ENCODE data around the gene HDGF. TPM values are rescaled to one million over a fixed set of nuclear protein-coding genes. Genes with fewer than 3 reads are reported as not detected.

Gene HDGF
- total and polyA plus RNA-seq, 2 experiments from 2014 or later = 106 to 251 TPM

DNA sequence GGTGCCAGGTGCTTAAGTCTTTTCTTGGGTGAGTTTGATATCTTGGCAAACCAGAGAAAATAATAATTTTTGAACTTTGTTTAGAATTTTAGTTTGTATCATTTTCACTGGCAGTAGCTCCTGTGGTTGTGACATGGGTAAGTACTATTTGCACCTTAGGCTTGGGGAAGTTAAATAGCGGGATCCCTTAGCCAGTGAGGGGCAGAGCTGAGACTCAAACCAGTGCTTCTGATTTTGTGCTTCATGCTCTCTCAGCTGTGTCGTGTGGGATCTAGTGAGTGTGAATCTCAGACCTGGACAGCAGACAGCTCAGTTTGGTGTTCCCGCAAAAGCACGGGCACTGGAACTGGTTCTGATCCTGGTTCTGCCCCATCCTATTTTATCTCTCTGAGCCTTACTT is 25.5 kb upstream of the HDGF start (continued):
- TF ChIP-seq, protein P1, sequence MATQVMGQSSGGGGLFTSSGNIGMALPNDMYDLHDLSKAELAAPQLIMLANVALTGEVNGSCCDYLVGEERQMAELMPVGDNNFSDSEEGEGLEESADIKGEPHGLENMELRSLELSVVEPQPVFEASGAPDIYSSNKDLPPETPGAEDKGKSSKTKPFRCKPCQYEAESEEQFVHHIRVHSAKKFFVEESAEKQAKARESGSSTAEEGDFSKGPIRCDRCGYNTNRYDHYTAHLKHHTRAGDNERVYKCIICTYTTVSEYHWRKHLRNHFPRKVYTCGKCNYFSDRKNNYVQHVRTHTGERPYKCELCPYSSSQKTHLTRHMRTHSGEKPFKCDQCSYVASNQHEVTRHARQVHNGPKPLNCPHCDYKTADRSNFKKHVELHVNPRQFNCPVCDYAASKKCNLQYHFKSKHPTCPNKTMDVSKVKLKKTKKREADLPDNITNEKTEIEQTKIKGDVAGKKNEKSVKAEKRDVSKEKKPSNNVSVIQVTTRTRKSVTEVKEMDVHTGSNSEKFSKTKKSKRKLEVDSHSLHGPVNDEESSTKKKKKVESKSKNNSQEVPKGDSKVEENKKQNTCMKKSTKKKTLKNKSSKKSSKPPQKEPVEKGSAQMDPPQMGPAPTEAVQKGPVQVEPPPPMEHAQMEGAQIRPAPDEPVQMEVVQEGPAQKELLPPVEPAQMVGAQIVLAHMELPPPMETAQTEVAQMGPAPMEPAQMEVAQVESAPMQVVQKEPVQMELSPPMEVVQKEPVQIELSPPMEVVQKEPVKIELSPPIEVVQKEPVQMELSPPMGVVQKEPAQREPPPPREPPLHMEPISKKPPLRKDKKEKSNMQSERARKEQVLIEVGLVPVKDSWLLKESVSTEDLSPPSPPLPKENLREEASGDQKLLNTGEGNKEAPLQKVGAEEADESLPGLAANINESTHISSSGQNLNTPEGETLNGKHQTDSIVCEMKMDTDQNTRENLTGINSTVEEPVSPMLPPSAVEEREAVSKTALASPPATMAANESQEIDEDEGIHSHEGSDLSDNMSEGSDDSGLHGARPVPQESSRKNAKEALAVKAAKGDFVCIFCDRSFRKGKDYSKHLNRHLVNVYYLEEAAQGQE (IDR thresholded peaks at IDR 0.05; ENCODE audit: unreplicated experiment) = no peak
- TF ChIP-seq ZNF114 (CRISPR knock-in tag; IDR thresholded peaks at IDR 0.05) (no peak), CREB1 (CRISPR knock-in tag; IDR thresholded peaks at IDR 0.05; ENCODE audit: low read depth) (no peak), EZH2 (IDR thresholded peaks at IDR 0.05; ENCODE audit: low read depth, unreplicated experiment) (no peak)

DNA sequence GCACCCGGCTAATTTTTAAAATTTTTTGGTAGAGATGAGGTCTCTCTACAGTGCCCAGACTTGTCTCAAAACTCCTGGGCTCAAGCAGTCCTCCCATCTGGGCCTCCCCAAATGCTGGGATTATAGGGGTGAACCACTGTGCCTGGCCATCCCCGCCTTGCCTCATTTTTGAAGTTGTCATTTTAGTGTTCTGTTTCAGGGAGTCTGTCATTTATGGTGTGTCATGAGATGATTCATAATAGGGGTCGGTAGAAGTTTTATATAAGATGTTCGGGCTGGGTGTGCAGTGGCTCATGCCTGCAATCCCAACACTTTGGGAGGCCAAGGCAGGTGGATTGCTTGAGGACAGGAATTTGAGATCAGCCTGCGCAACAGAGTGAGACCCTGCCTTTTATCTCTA is 24.3 kb upstream of the HDGF start:
- H3K27me3 ChIP-seq (ENCODE audit: insufficient read depth) = no peaks in the 10 kb centered on the region
- peaks cover 1% of the 10 kb centered on the region for H3K4me1 ChIP-seq (ENCODE audit: insufficient read depth)
- Mint-ChIP-seq H3K36me3 (ENCODE audit: low read depth) (peaks cover 22% of the 10 kb centered on the region), H3K9me3 (no peaks in the 10 kb centered on the region), H3K4me1 (peaks cover 10% of the 10 kb centered on the region), H3K27ac (no peak overlapping the region), H3K4me3 (no peak overlapping the region), H3K27me3 (ENCODE audit: insufficient read depth, low read depth, poor library complexity) (peaks cover 7% of the 10 kb centered on the region)
- ATAC-seq (no peak), DNase-seq (ENCODE audit: low spot score) (no peak)
- peaks cover 10% of the 10 kb centered on the region for H3F3A ChIP-seq (replicated peaks; ENCODE audit: low read depth)
- H3K27ac ChIP-seq (ENCODE audit: low read depth) = 0 out of 2 replicates have a peak overlapping the region, but pooled peaks have one; percentile 59
- H3K36me3 ChIP-seq (ENCODE audit: insufficient read depth) = no peaks in the 10 kb centered on the region; the same call in 1 of the 2 replicates
- no peaks in the 10 kb centered on the region for H3K9me2 ChIP-seq (ENCODE audit: insufficient read depth)
- no peak overlapping the region for H3K4me3 ChIP-seq
- H3K79me2 ChIP-seq (replicated peaks; ENCODE audit: insufficient read depth) = peaks cover 99% of the 10 kb centered on the region
- H2AFZ ChIP-seq = no peak overlapping the region
- peaks cover 70% of the 10 kb centered on the region for H4K20me1 ChIP-seq (replicated peaks; ENCODE audit: insufficient read depth)
- no peak overlapping the region for H3K4me2 ChIP-seq
- TF ChIP-seq, protein P2, sequence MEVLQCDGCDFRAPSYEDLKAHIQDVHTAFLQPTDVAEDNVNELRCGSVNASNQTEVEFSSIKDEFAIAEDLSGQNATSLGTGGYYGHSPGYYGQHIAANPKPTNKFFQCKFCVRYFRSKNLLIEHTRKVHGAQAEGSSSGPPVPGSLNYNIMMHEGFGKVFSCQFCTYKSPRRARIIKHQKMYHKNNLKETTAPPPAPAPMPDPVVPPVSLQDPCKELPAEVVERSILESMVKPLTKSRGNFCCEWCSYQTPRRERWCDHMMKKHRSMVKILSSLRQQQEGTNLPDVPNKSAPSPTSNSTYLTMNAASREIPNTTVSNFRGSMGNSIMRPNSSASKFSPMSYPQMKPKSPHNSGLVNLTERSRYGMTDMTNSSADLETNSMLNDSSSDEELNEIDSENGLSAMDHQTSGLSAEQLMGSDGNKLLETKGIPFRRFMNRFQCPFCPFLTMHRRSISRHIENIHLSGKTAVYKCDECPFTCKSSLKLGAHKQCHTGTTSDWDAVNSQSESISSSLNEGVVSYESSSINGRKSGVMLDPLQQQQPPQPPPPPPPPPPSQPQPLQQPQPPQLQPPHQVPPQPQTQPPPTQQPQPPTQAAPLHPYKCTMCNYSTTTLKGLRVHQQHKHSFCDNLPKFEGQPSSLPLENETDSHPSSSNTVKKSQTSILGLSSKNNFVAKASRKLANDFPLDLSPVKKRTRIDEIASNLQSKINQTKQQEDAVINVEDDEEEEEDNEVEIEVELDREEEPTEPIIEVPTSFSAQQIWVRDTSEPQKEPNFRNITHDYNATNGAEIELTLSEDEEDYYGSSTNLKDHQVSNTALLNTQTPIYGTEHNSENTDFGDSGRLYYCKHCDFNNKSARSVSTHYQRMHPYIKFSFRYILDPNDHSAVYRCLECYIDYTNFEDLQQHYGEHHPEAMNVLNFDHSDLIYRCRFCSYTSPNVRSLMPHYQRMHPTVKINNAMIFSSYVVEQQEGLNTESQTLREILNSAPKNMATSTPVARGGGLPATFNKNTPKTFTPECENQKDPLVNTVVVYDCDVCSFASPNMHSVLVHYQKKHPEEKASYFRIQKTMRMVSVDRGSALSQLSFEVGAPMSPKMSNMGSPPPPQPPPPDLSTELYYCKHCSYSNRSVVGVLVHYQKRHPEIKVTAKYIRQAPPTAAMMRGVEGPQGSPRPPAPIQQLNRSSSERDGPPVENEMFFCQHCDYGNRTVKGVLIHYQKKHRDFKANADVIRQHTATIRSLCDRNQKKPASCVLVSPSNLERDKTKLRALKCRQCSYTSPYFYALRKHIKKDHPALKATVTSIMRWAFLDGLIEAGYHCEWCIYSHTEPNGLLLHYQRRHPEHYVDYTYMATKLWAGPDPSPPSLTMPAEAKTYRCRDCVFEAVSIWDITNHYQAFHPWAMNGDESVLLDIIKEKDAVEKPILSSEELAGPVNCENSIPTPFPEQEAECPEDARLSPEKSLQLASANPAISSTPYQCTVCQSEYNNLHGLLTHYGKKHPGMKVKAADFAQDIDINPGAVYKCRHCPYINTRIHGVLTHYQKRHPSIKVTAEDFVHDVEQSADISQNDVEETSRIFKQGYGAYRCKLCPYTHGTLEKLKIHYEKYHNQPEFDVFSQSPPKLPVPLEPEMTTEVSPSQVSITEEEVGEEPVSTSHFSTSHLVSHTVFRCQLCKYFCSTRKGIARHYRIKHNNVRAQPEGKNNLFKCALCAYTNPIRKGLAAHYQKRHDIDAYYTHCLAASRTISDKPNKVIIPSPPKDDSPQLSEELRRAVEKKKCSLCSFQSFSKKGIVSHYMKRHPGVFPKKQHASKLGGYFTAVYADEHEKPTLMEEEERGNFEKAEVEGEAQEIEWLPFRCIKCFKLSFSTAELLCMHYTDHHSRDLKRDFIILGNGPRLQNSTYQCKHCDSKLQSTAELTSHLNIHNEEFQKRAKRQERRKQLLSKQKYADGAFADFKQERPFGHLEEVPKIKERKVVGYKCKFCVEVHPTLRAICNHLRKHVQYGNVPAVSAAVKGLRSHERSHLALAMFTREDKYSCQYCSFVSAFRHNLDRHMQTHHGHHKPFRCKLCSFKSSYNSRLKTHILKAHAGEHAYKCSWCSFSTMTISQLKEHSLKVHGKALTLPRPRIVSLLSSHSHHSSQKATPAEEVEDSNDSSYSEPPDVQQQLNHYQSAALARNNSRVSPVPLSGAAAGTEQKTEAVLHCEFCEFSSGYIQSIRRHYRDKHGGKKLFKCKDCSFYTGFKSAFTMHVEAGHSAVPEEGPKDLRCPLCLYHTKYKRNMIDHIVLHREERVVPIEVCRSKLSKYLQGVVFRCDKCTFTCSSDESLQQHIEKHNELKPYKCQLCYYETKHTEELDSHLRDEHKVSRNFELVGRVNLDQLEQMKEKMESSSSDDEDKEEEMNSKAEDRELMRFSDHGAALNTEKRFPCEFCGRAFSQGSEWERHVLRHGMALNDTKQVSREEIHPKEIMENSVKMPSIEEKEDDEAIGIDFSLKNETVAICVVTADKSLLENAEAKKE (CRISPR knock-in tag; IDR thresholded peaks at IDR 0.05) = no peak
- TF ChIP-seq POLR2AphosphoS5 (IDR thresholded peaks at IDR 0.05; ENCODE audit: low read depth) = no peak
- no peak for TF ChIP-seq ZNF114 (CRISPR knock-in tag; IDR thresholded peaks at IDR 0.05)
- no peak for TF ChIP-seq EZH2phosphoT487 (IDR thresholded peaks at IDR 0.05; ENCODE audit: unreplicated experiment)
- TF ChIP-seq, protein P1 (IDR thresholded peaks at IDR 0.05; ENCODE audit: unreplicated experiment) = no peak
- TF ChIP-seq NANOG (IDR thresholded peaks at IDR 0.05; ENCODE audit: borderline replicate concordance) = no peak
- TF ChIP-seq CREB1 (CRISPR knock-in tag; IDR thresholded peaks at IDR 0.05; ENCODE audit: low read depth) = no peak
- no peak for TF ChIP-seq JUNB (IDR thresholded peaks at IDR 0.05; ENCODE audit: unreplicated experiment)
- no peak for TF ChIP-seq EZH2 (IDR thresholded peaks at IDR 0.05; ENCODE audit: low read depth, unreplicated experiment)

Data from GM23338 (cell line).